ENCODE data around the gene BPIFB2.

DNA sequence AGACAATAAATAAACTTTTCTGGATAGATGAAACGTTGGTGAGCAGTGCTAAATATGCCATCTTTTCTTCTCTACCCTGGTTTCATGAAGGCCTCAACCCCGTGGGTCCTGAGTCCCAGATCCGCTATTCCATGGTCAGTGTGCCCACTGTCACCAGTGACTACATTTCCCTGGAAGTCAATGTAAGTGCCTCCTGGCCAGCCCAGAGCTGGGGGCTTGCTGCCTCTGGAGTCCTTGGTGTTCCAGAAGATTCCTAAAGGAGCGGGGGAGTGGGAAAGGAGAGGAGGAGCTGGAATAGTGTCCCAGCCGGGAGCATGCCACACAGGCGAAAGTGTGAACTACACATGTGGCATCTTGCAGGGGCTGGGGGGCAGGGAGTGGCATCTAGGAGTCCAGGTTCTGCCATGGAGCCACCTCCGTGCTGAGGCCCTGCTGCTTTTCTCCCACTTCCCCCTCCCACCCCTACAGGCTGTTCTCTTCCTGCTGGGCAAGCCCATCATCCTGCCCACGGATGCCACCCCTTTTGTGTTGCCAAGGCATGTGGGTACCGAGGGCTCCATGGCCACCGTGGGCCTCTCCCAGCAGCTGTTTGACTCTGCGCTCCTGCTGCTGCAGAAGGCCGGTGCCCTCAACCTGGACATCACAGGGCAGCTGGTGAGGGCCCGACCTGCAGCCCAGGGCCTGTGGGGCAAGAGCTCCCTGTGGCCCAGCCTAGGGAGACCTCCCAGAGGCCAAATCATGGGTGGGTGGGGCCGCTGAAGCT, 10.8 kb downstream of the BPIFB2 start:
- TF ChIP-seq, protein P1, sequence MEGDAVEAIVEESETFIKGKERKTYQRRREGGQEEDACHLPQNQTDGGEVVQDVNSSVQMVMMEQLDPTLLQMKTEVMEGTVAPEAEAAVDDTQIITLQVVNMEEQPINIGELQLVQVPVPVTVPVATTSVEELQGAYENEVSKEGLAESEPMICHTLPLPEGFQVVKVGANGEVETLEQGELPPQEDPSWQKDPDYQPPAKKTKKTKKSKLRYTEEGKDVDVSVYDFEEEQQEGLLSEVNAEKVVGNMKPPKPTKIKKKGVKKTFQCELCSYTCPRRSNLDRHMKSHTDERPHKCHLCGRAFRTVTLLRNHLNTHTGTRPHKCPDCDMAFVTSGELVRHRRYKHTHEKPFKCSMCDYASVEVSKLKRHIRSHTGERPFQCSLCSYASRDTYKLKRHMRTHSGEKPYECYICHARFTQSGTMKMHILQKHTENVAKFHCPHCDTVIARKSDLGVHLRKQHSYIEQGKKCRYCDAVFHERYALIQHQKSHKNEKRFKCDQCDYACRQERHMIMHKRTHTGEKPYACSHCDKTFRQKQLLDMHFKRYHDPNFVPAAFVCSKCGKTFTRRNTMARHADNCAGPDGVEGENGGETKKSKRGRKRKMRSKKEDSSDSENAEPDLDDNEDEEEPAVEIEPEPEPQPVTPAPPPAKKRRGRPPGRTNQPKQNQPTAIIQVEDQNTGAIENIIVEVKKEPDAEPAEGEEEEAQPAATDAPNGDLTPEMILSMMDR (IDR thresholded peaks at IDR 0.05), result no peak
- no peak for TF ChIP-seq POLR2AphosphoS5 (IDR thresholded peaks at IDR 0.05)
